Thyroid gland (tissue), 4 donors: Measurements from ENCODE around the gene IL11.

Source experiments
- CTCF ChIP-seq, 6 experiments: fragments of 200-600 bp in 3 of 6; fragments of 450-650 bp in 3 of 6; sonication (generic) in 3 of 6; IDR thresholded peaks; one replicate each; pipeline ENCODE4 v1.5.1; 2016 to 2019; ENCODE audit warnings: antibody characterized with exemption in 6 of 6, mild to moderate bottlenecking in 2 of 6, inconsistent platforms in 1 of 6, moderate library complexity in 1 of 6
- POLR2A ChIP-seq, 2 donors: fragments of 450-650 bp; IDR thresholded peaks; one replicate each; pipeline ENCODE4 v1.6.1; 2017; ENCODE audit warnings: antibody characterized with exemption in 2 of 2, mild to moderate bottlenecking in 2 of 2, moderate library complexity in 1 of 2

DNA sequence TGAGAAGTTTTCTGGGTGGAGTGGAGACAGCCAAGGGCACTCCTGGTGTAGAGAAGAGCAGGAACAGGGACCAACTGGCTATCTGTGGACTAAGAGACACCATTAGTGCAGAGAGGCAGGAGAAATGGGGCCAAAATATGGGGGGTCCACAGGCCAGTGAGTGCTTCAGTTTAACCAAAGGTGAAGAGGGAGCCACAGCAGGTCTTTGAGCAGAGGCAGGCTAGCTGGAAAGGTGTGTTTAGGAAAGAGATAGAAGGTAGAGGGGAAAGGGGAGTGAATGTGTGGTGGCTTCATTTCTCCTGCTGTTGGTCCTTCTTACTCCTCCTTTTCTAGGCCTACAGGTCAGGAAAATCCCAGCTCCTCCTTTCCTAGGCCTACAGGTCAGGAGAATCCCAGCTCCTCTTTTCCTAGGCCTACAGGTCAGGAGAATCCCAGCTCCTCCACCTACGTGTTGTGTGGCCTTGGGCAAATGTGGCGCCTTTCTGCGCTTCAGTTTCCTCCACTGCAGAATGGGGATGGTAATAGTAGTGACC, 12.3 kb upstream of the IL11 start:
- TF ChIP-seq CTCF (IDR thresholded peaks at IDR 0.05) (no peak), POLR2A (IDR thresholded peaks at IDR 0.05) (no peak)
